Measurements from ENCODE around the gene KCMF1. TPM values are rescaled to one million over a fixed set of nuclear protein-coding genes. Genes with fewer than 3 reads are reported as not detected.

The KCMF1 gene
- polyA plus RNA-seq, 1 donor (not counting 4 experiments of a cell fraction or from before 2014, with no cell fraction given): 111 TPM

DNA sequence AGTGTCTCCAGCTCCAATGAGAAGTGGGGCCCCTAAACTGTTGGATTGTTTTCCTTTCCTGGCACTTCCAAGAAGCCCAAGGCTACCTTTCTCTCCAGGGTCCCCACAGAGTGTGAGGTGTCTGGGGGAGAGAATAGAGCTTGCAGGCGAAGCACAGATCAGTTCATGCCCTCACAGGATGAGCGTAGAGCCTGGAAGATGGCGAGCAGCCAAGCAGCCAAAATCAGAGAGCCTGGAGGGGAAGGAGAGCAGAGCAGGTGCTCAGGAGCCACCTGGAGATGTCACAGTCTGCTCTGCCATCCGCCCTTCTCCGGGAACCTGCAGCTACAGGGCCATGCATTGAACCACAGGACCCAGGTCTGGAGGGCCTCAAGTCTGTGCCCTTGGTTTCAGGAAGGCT, 107.6 kb downstream of the KCMF1 start:
- peaks cover 4% of the 10 kb centered on the region for H3K27me3 ChIP-seq (ENCODE audit: control insufficient read depth, extremely low read depth, insufficient read depth, low read length)
- no peaks in the 10 kb centered on the region for H3K79me2 ChIP-seq (ENCODE audit: control insufficient read depth, insufficient read depth, low read length)
- H3K4me3 ChIP-seq (ENCODE audit: control insufficient read depth in 2 of 3, extremely low read depth in 1 of 3, insufficient read depth in 2 of 3, low read depth in 1 of 3, low read length in 3 of 3): no peak overlapping the region
- H3K27ac ChIP-seq (ENCODE audit: control insufficient read depth, insufficient read depth, low read length): no peak overlapping the region
- dilution Hi-C loops (cut with MboI; ENCODE audit: extremely low pct_ligation_motif_present, low sequenced_read_pairs): no loop called here
- H3K9me3 ChIP-seq (ENCODE audit: control insufficient read depth, low read depth, low read length): peaks cover 4% of the 10 kb centered on the region
- no peak overlapping the region for H3K9ac ChIP-seq (ENCODE audit: control insufficient read depth, extremely low read depth, insufficient read depth, low read length)
- no peaks in the 10 kb centered on the region for H3K4me1 ChIP-seq (ENCODE audit: control insufficient read depth, extremely low read depth, insufficient read depth, low read length)
- no peaks in the 10 kb centered on the region for H4K20me1 ChIP-seq (ENCODE audit: control insufficient read depth, extremely low read depth, insufficient read depth, low read length)
- no peaks in the 10 kb centered on the region for H3K36me3 ChIP-seq (ENCODE audit: control insufficient read depth in 2 of 2, extremely low read depth in 1 of 2, insufficient read depth in 2 of 2, low read length in 2 of 2)
- DNase-seq (ENCODE audit: low read depth, low spot score): no peak
- no peaks in the 10 kb centered on the region for H3K9me1 ChIP-seq (ENCODE audit: control insufficient read depth, extremely low read depth, insufficient read depth, low read length)
- no peak overlapping the region for H3K4me2 ChIP-seq (ENCODE audit: control insufficient read depth, extremely low read depth, insufficient read depth, low read depth, low read length)
- no peak for FAIRE-seq
- TF ChIP-seq, protein P1, sequence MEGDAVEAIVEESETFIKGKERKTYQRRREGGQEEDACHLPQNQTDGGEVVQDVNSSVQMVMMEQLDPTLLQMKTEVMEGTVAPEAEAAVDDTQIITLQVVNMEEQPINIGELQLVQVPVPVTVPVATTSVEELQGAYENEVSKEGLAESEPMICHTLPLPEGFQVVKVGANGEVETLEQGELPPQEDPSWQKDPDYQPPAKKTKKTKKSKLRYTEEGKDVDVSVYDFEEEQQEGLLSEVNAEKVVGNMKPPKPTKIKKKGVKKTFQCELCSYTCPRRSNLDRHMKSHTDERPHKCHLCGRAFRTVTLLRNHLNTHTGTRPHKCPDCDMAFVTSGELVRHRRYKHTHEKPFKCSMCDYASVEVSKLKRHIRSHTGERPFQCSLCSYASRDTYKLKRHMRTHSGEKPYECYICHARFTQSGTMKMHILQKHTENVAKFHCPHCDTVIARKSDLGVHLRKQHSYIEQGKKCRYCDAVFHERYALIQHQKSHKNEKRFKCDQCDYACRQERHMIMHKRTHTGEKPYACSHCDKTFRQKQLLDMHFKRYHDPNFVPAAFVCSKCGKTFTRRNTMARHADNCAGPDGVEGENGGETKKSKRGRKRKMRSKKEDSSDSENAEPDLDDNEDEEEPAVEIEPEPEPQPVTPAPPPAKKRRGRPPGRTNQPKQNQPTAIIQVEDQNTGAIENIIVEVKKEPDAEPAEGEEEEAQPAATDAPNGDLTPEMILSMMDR (optimal IDR thresholded peaks at IDR 0.05 in 1 of 3, IDR thresholded peaks at IDR 0.05 in 1 of 3, conservative IDR thresholded peaks at IDR 0.05 in 1 of 3; ENCODE audit: extremely low read depth in 1 of 3, insufficient read depth in 2 of 3, low read length in 3 of 3): no peak
- no peak for TF ChIP-seq EZH2 (IDR thresholded peaks at IDR 0.05; ENCODE audit: low read length)
- H2AFZ ChIP-seq (ENCODE audit: control insufficient read depth, low read length): no peak overlapping the region

DNA sequence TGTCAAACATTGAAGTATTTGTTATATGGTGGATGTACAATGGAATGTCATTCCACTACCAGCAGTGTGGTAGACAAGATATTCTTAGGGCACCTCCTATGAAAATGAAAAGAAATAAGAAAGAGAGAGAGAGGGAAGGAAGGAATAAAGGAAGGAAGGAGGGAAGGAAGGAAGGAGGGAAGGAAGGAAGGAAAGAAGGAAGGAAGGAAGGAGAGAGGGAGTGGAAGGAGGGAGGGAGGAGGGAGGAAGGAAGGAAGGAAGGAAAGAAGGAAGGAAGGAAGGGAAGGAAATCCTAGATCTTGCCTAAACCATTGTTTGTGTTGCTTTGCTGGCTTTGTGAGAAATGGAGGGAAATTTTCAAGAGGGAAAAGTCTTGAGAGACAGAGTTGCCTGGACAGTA, 112.1 kb downstream of the KCMF1 start:
- dilution Hi-C loops (cut with MboI; ENCODE audit: extremely low pct_ligation_motif_present, low sequenced_read_pairs): no loop called here
- no peak overlapping the region for H3K9ac ChIP-seq (ENCODE audit: control insufficient read depth, extremely low read depth, insufficient read depth, low read length)
- FAIRE-seq (no peak), DNase-seq (ENCODE audit: low read depth, low spot score) (no peak)
- no peaks in the 10 kb centered on the region for H3K9me1 ChIP-seq (ENCODE audit: control insufficient read depth, extremely low read depth, insufficient read depth, low read length)
- no peaks in the 10 kb centered on the region for H3K27me3 ChIP-seq (ENCODE audit: control insufficient read depth, extremely low read depth, insufficient read depth, low read length)
- H3K36me3 ChIP-seq (ENCODE audit: control insufficient read depth in 2 of 2, extremely low read depth in 1 of 2, insufficient read depth in 2 of 2, low read length in 2 of 2): no peaks in the 10 kb centered on the region
- TF ChIP-seq, protein P1 (optimal IDR thresholded peaks at IDR 0.05 in 1 of 3, IDR thresholded peaks at IDR 0.05 in 1 of 3, conservative IDR thresholded peaks at IDR 0.05 in 1 of 3; ENCODE audit: extremely low read depth in 1 of 3, insufficient read depth in 2 of 3, low read length in 3 of 3): no peak
- no peak for TF ChIP-seq EZH2 (IDR thresholded peaks at IDR 0.05; ENCODE audit: low read length)
- no peaks in the 10 kb centered on the region for H3K4me1 ChIP-seq (ENCODE audit: control insufficient read depth, extremely low read depth, insufficient read depth, low read length)
- H3K4me2 ChIP-seq (ENCODE audit: control insufficient read depth, extremely low read depth, insufficient read depth, low read depth, low read length): no peak overlapping the region
- no peak overlapping the region for H3K27ac ChIP-seq (ENCODE audit: control insufficient read depth, insufficient read depth, low read length)
- H2AFZ ChIP-seq (ENCODE audit: control insufficient read depth, low read length): no peak overlapping the region
- H3K4me3 ChIP-seq (ENCODE audit: control insufficient read depth in 2 of 3, extremely low read depth in 1 of 3, insufficient read depth in 2 of 3, low read depth in 1 of 3, low read length in 3 of 3): no peak overlapping the region
- H3K79me2 ChIP-seq (ENCODE audit: control insufficient read depth, insufficient read depth, low read length): no peaks in the 10 kb centered on the region
- peaks cover 4% of the 10 kb centered on the region for H3K9me3 ChIP-seq (ENCODE audit: control insufficient read depth, low read depth, low read length)
- H4K20me1 ChIP-seq (ENCODE audit: control insufficient read depth, extremely low read depth, insufficient read depth, low read length): no peaks in the 10 kb centered on the region
